A549 (cell line): ENCODE measurements around the gene MSMO1. TPM values are rescaled to one million over a fixed set of nuclear protein-coding genes. Genes with fewer than 3 reads are reported as not detected.

ENCODE experiments used
- ATAC-seq, 2 experiments: fragments of 200-7000 bp in 1 of 2; fragments of >200 bp in 1 of 2; cut with Nextera tagmentation in 1 of 2; cut with Tn5 transposase in 1 of 2; 3 replicates each; pipeline versions ENCODE4 v1.8.0 to v1.9.1; 2018 to 2020; ENCODE audit warnings: mild to moderate bottlenecking in 1 of 2, moderate library complexity in 1 of 2
- CTCF ChIA-PET: fragments of 300-600 bp; sonication (Branson Sonifier 250); formaldehyde crosslinking; extraction: SDS; loops from one replicate; lab custom pipeline; 2021; ENCODE audit warnings: antibody characterized with exemption, inconsistent platforms; lab: Yijun Ruan, JAX
- POLR2A ChIA-PET: fragments of 350-600 bp; formaldehyde crosslinking; extraction: SDS; loops from one replicate; lab custom pipeline; 2021; ENCODE audit warnings: antibody characterized with exemption, inconsistent platforms; lab: Yijun Ruan, JAX
- DNase-seq, 2 experiments: peaks; one replicate each; pipeline versions ENCODE4 v3.0.0 to v3.0.0-alpha.2; 2011 to 2016; ENCODE audit warnings: low read depth in 1 of 2, low spot score in 1 of 2
- FAIRE-seq: peaks from 2 replicates; lab custom pipeline; 2011; peaks lifted over from hg19 to GRCh38; lab: Jason Lieb, UNC
- H3K27ac ChIP-seq, 2 experiments: fragments of >200 bp; sonication (Bioruptor Twin); formaldehyde crosslinking; 3 replicates each; pipeline ENCODE4 v1.5.1; 2016 to 2017
- H3K4me1 ChIP-seq: fragments of >200 bp; sonication (Bioruptor Twin); formaldehyde crosslinking; 3 replicates; pipeline ENCODE4 v1.6.1; 2016
- H3K4me2 ChIP-seq: fragments of >200 bp; sonication (Bioruptor Twin); formaldehyde crosslinking; 3 replicates; pipeline ENCODE4 v1.6.1; 2016
- H3K4me3 ChIP-seq: fragments of >200 bp; sonication (Bioruptor Twin); formaldehyde crosslinking; 3 replicates; pipeline ENCODE4 v1.5.1; 2016
- H3K9me3 ChIP-seq: fragments of >200 bp; sonication (Bioruptor Twin); formaldehyde crosslinking; 3 replicates; pipeline ENCODE4 v1.6.1; 2016
- ATOH8 ChIP-seq: fragments of 250-450 bp; sonication (Bioruptor Pico); IDR thresholded peaks from 2 replicates; pipeline ENCODE4 v1.5.0; 2020; ENCODE audit warnings: low read depth, mild to moderate bottlenecking, moderate library complexity
- BCL3 ChIP-seq: fragments of >200 bp; sonication (Bioruptor Twin); formaldehyde crosslinking; IDR thresholded peaks from 3 replicates; pipeline ENCODE4 v1.6.1; 2016
- BHLHE40 ChIP-seq: IDR thresholded peaks from 2 replicates; pipeline ENCODE4 v1.6.1; 2012; ENCODE audit warnings: low read depth, low read length, inconsistent platforms
- CBX2 ChIP-seq: fragments of 200-600 bp; sonication (generic); IDR thresholded peaks from 2 replicates; pipeline ENCODE4 v1.6.1; 2016; ENCODE audit warnings: low read depth, mild to moderate bottlenecking, borderline replicate concordance
- CBX8 ChIP-seq: fragments of 200-600 bp; sonication (generic); IDR thresholded peaks from 2 replicates; pipeline ENCODE4 v1.6.1; 2016
- E2F6 ChIP-seq: IDR thresholded peaks from 2 replicates; pipeline ENCODE4 v1.6.1; 2012; ENCODE audit warnings: low read depth, borderline replicate concordance
- EHF ChIP-seq: fragments of 250-450 bp; sonication (Bioruptor Pico); IDR thresholded peaks from 2 replicates; pipeline ENCODE4 v1.5.0; 2020; ENCODE audit warnings: mild to moderate bottlenecking
- HDAC2 ChIP-seq: fragments of 200-600 bp; sonication (generic); IDR thresholded peaks from 2 replicates; pipeline ENCODE4 v1.6.1; 2016
- HMGXB4 ChIP-seq: fragments of 250-450 bp; sonication (Bioruptor Pico); IDR thresholded peaks from 2 replicates; pipeline ENCODE4 v1.5.0; 2021; ENCODE audit warnings: mild to moderate bottlenecking, moderate library complexity, borderline replicate concordance
- KDM1A ChIP-seq: fragments of 200-600 bp; sonication (generic); IDR thresholded peaks from 2 replicates; pipeline ENCODE4 v1.6.1; 2016; ENCODE audit warnings: low read depth, mild to moderate bottlenecking
- MYC ChIP-seq: IDR thresholded peaks from 2 replicates; pipeline ENCODE4 v1.6.1; 2012; ENCODE audit warnings: mild to moderate bottlenecking, inconsistent platforms, low read length, improper control_type of control experiment, borderline replicate concordance
- NFE2L2 ChIP-seq: fragments of 150-350 bp; conservative IDR thresholded peaks from 2 replicates; pipeline ENCODE4 v1.6.1; 2014; ENCODE audit warnings: low read length
- NR3C1 ChIP-seq: fragments of >200 bp; sonication (Bioruptor Twin); formaldehyde crosslinking; IDR thresholded peaks from 3 replicates; pipeline ENCODE4 v1.6.1; 2017
- PBX3 ChIP-seq: IDR thresholded peaks from 2 replicates; pipeline ENCODE4 v1.6.1; 2012
- RAD21 ChIP-seq, 2 experiments: fragments of >200 bp in 1 of 2; sonication (Bioruptor Twin) in 1 of 2; formaldehyde crosslinking in 1 of 2; IDR thresholded peaks in 1 of 2; conservative IDR thresholded peaks in 1 of 2; 2 replicates in 1 of 2; 3 replicates in 1 of 2; pipeline ENCODE4 v1.6.1; 2012 to 2018; ENCODE audit warnings: inconsistent platforms in 1 of 2
- RARB ChIP-seq: fragments of 250-450 bp; sonication (Bioruptor Pico); IDR thresholded peaks from 2 replicates; pipeline ENCODE4 v1.8.0; 2021; ENCODE audit warnings: mild to moderate bottlenecking, moderate library complexity
- REST ChIP-seq: fragments of 200-600 bp; sonication (generic); IDR thresholded peaks from 2 replicates; pipeline ENCODE4 v1.6.1; 2016; ENCODE audit warnings: antibody characterized with exemption, mild to moderate bottlenecking, moderate library complexity
- RFX5 ChIP-seq: fragments of 450-650 bp; IDR thresholded peaks from 2 replicates; pipeline ENCODE4 v1.7.1; 2014; ENCODE audit warnings: antibody characterized with exemption, mild to moderate bottlenecking, moderate library complexity
- RNF2 ChIP-seq: fragments of 200-600 bp; sonication (generic); IDR thresholded peaks from 2 replicates; pipeline ENCODE4 v1.6.1; 2016; ENCODE audit warnings: low read depth, mild to moderate bottlenecking, antibody characterized with exemption, moderate library complexity, borderline replicate concordance
- ZC3H11A ChIP-seq: fragments of 450-650 bp; IDR thresholded peaks from 2 replicates; pipeline ENCODE4 v1.6.1; 2014; ENCODE audit warnings: antibody characterized with exemption, mild to moderate bottlenecking
- ZFP36 ChIP-seq: fragments of 450-650 bp; IDR thresholded peaks from 2 replicates; pipeline ENCODE4 v1.6.1; 2014; ENCODE audit warnings: borderline replicate concordance; ENCODE audit not compliant: partially characterized antibody
- WGBS: methylation state at CpG from one replicate; pipeline ENCODE4 v1.1.6; 2017; ENCODE audit errors: missing lambda C conversion rate; 5-methylcytosine and 5-hydroxymethylcytosine counted together
- polyA plus RNA-seq, 4 experiments: library from polyadenylated mRNA; depleted of rRNA in 3 of 4; stranded (reverse); fragments of >200 nt; fragmentation: RNase III in 1 of 4; extraction: RNeasy Plus Mini Kit Qiagen cat#74134 plus additional on column Dnase treatment in 1 of 4; gene quantifications; 2 replicates in 3 of 4; 3 replicates in 1 of 4; pipeline ENCODE4 v1.2.3, GENCODE V29; 2011 to 2017

Gene MSMO1
- polyA plus RNA-seq, 2 of the 4 experiments (the other 2 are of a cell fraction): 32.3 to 37.2 TPM

- whole genome bisulfite sequencing: 11% methylated on average over 1 of the region's 1 CpG
Measured at GRCh38 chr4:165370530-165370929, 43.1 kb downstream of the MSMO1 start.

GRCh38 chr4:165375465-165375864, 48.0 kb downstream of the MSMO1 start:
- no peak for FAIRE-seq
- Histone ChIP-seq H3K4me3 (no peak overlapping the region), H3K4me2 (no peak overlapping the region), H3K27ac (no peak overlapping the region), H3K9me3 (no peaks in the 10 kb centered on the region), H3K4me1 (0 out of 3 replicates have a peak, but pooled peaks cover 5% of the 10 kb centered on the region)
- ATAC-seq: no peak
- no peak for DNase-seq
- ChIA-PET CTCF (interaction anchor here (3.9 kb wide), 1 partner anchor 245 kb away, joined by 11 read pairs; no protein-coding TSS in a partner anchor), POLR2A (no interaction called here)
- TF ChIP-seq CBX2: no peak
- no peak for TF ChIP-seq ZC3H11A
- TF ChIP-seq CBX8: no peak
- no peak for TF ChIP-seq HDAC2
- no peak for TF ChIP-seq REST
- no peak for TF ChIP-seq EHF (CRISPR knock-in tag)
- no peak for TF ChIP-seq E2F6
- TF ChIP-seq BHLHE40: no peak
- 40% methylated on average over 1 of the region's 2 CpGs for WGBS

More at GRCh38 chr4:165370530-165370929, 43.1 kb downstream of the MSMO1 start:
- CTCF ChIA-PET: no interaction called here
- no peak overlapping the region for H3K4me2 ChIP-seq
- DNase-seq: no peak
- TF ChIP-seq BCL3 (no peak), HDAC2 (no peak)
- TF ChIP-seq, all 56 proteins: peak for 0
- ATAC-seq (no peak), FAIRE-seq (no peak)
- H3K27ac ChIP-seq: no peak overlapping the region
- H3K9me3 ChIP-seq: no peaks in the 10 kb centered on the region
- no peaks in the 10 kb centered on the region for H3K4me1 ChIP-seq
- no peak overlapping the region for H3K4me3 ChIP-seq
- POLR2A ChIA-PET: no interaction called here

GRCh38 chr4:165378398-165378744, 50.9 kb downstream of the MSMO1 start:
- FAIRE-seq: no peak

More at GRCh38 chr4:165378398-165378744, 50.9 kb downstream of the MSMO1 start:
- DNase-seq: no peak
- TF ChIP-seq RNF2: no peak
- no peak for TF ChIP-seq CBX2
- TF ChIP-seq KDM1A: no peak
- no peak for TF ChIP-seq RAD21 (conservative IDR thresholded peaks at IDR 0.05 in 1 of 2, IDR thresholded peaks at IDR 0.05 in 1 of 2)
- no peak for TF ChIP-seq PBX3
- TF ChIP-seq RFX5: no peak
- TF ChIP-seq E2F6: no peak
- no peak for TF ChIP-seq ZFP36
- TF ChIP-seq RARB (CRISPR knock-in tag): no peak
- TF ChIP-seq ZC3H11A: no peak
- TF ChIP-seq ATOH8: no peak
- TF ChIP-seq HMGXB4 (CRISPR knock-in tag): no peak
- TF ChIP-seq NR3C1: no peak
- TF ChIP-seq NFE2L2: no peak
- no peak for TF ChIP-seq CBX8
- no peak for TF ChIP-seq MYC
- Histone ChIP-seq H3K4me2 (peak overlapping the region; percentile 98), H3K4me3 (peak overlapping the region; percentile 57), H3K27ac (peak overlapping the region in 1 of 2 experiments; percentile 77; a peak in 2 of 6 replicates), H3K9me3 (no peaks in the 10 kb centered on the region), H3K4me1 (0 out of 3 replicates have a peak, but pooled peaks cover 5% of the 10 kb centered on the region)
- ChIA-PET CTCF (interaction anchor here (0.5 to 3.9 kb wide), 6 partner anchors 32 to 248 kb away, joined by 3 to 11 read pairs (median 3); no protein-coding TSS in a partner anchor), POLR2A (no interaction called here)
- ATAC-seq: no peak
- WGBS: 91% methylated on average over 1 of the region's 1 CpG
